ENCODE measurements around the gene ZNF892. TPM values are rescaled to one million over a fixed set of nuclear protein-coding genes. Genes with fewer than 3 reads are reported as not detected.

ZNF892 gene
- polyA plus RNA-seq, 1 donor (not counting 4 experiments of a cell fraction or from before 2014, with no cell fraction given), result 1.6 TPM

- H3K4me2 ChIP-seq (ENCODE audit: control insufficient read depth, extremely low read depth, insufficient read depth, low read depth, low read length), result no peak overlapping the region
- no peaks in the 10 kb centered on the region for H3K27me3 ChIP-seq (ENCODE audit: control insufficient read depth, extremely low read depth, insufficient read depth, low read length)
- H3K9me1 ChIP-seq (ENCODE audit: control insufficient read depth, extremely low read depth, insufficient read depth, low read length), result no peaks in the 10 kb centered on the region
- DNase-seq (ENCODE audit: low read depth, low spot score) (no peak), FAIRE-seq (no peak)
- no peaks in the 10 kb centered on the region for H3K9me3 ChIP-seq (ENCODE audit: control insufficient read depth, low read depth, low read length)
- no peak overlapping the region for H3K4me3 ChIP-seq (ENCODE audit: control insufficient read depth in 2 of 3, extremely low read depth in 1 of 3, insufficient read depth in 2 of 3, low read depth in 1 of 3, low read length in 3 of 3)
- H4K20me1 ChIP-seq (ENCODE audit: control insufficient read depth, extremely low read depth, insufficient read depth, low read length), result no peaks in the 10 kb centered on the region
- H3K9ac ChIP-seq (ENCODE audit: control insufficient read depth, extremely low read depth, insufficient read depth, low read length), result no peak overlapping the region
- no peak overlapping the region for H2AFZ ChIP-seq (ENCODE audit: control insufficient read depth, low read length)
- dilution Hi-C loops (cut with MboI; ENCODE audit: extremely low pct_ligation_motif_present, low sequenced_read_pairs), result no loop called here
- H3K79me2 ChIP-seq (ENCODE audit: control insufficient read depth, insufficient read depth, low read length), result no peaks in the 10 kb centered on the region
- no peaks in the 10 kb centered on the region for H3K4me1 ChIP-seq (ENCODE audit: control insufficient read depth, extremely low read depth, insufficient read depth, low read length)
- peaks cover 0 to 8% of the 10 kb centered on the region in 2 experiments for H3K36me3 ChIP-seq (ENCODE audit: control insufficient read depth in 2 of 2, extremely low read depth in 1 of 2, insufficient read depth in 2 of 2, low read length in 2 of 2)
- H3K27ac ChIP-seq (ENCODE audit: control insufficient read depth, insufficient read depth, low read length), result no peak overlapping the region
- TF ChIP-seq EZH2 (IDR thresholded peaks at IDR 0.05; ENCODE audit: low read length) (no peak), CTCF (optimal IDR thresholded peaks at IDR 0.05 in 1 of 3, IDR thresholded peaks at IDR 0.05 in 1 of 3, conservative IDR thresholded peaks at IDR 0.05 in 1 of 3; ENCODE audit: extremely low read depth in 1 of 3, insufficient read depth in 2 of 3, low read length in 3 of 3) (no peak)
These were observed 33.2 kb upstream of the ZNF892 start for GRCh38 chr2:95174031-95174542.

GRCh38 chr2:95179451-95179850, 27.9 kb upstream of the ZNF892 start:
- dilution Hi-C loops (cut with MboI; ENCODE audit: extremely low pct_ligation_motif_present, low sequenced_read_pairs), result no loop called here
- no peak overlapping the region for H3K4me3 ChIP-seq (ENCODE audit: control insufficient read depth in 2 of 3, extremely low read depth in 1 of 3, insufficient read depth in 2 of 3, low read depth in 1 of 3, low read length in 3 of 3)
- no peak overlapping the region for H2AFZ ChIP-seq (ENCODE audit: control insufficient read depth, low read length)
- no peaks in the 10 kb centered on the region for H3K4me1 ChIP-seq (ENCODE audit: control insufficient read depth, extremely low read depth, insufficient read depth, low read length)
- H3K9me3 ChIP-seq (ENCODE audit: control insufficient read depth, low read depth, low read length), result peaks cover 3% of the 10 kb centered on the region
- TF ChIP-seq CTCF (optimal IDR thresholded peaks at IDR 0.05 in 1 of 3, IDR thresholded peaks at IDR 0.05 in 1 of 3, conservative IDR thresholded peaks at IDR 0.05 in 1 of 3; ENCODE audit: extremely low read depth in 1 of 3, insufficient read depth in 2 of 3, low read length in 3 of 3) (no peak), EZH2 (IDR thresholded peaks at IDR 0.05; ENCODE audit: low read length) (no peak)
- FAIRE-seq, result no peak
- H3K79me2 ChIP-seq (ENCODE audit: control insufficient read depth, insufficient read depth, low read length), result no peaks in the 10 kb centered on the region
- no peak for DNase-seq (ENCODE audit: low read depth, low spot score)
- no peaks in the 10 kb centered on the region for H3K27me3 ChIP-seq (ENCODE audit: control insufficient read depth, extremely low read depth, insufficient read depth, low read length)
- no peaks in the 10 kb centered on the region for H4K20me1 ChIP-seq (ENCODE audit: control insufficient read depth, extremely low read depth, insufficient read depth, low read length)
- no peak overlapping the region for H3K27ac ChIP-seq (ENCODE audit: control insufficient read depth, insufficient read depth, low read length)
- H3K9me1 ChIP-seq (ENCODE audit: control insufficient read depth, extremely low read depth, insufficient read depth, low read length), result no peaks in the 10 kb centered on the region
- H3K4me2 ChIP-seq (ENCODE audit: control insufficient read depth, extremely low read depth, insufficient read depth, low read depth, low read length), result no peak overlapping the region
- H3K36me3 ChIP-seq (ENCODE audit: control insufficient read depth in 2 of 2, extremely low read depth in 1 of 2, insufficient read depth in 2 of 2, low read length in 2 of 2), result peaks cover 8 to 27% of the 10 kb centered on the region in 2 experiments
- H3K9ac ChIP-seq (ENCODE audit: control insufficient read depth, extremely low read depth, insufficient read depth, low read length), result no peak overlapping the region

Data from keratinocyte (primary cell).